GM21786 (cell line): ENCODE measurements around the gene PMP22.

Experiments used
- ATAC-seq: cut with Tn5 transposase; IDR thresholded peaks from one replicate; pipeline ENCODE4 v1.9.1; 2021; ENCODE audit not compliant: unreplicated experiment

Gene PMP22

GRCh38 chr17:15265131-15265530, at the start of gene PMP22:
Gene PMP22 (minus strand): TSS chr17:15265326. CDS start chr17:15260727, 4,599 bp downstream.
- ATAC-seq, result no peak

DNA sequence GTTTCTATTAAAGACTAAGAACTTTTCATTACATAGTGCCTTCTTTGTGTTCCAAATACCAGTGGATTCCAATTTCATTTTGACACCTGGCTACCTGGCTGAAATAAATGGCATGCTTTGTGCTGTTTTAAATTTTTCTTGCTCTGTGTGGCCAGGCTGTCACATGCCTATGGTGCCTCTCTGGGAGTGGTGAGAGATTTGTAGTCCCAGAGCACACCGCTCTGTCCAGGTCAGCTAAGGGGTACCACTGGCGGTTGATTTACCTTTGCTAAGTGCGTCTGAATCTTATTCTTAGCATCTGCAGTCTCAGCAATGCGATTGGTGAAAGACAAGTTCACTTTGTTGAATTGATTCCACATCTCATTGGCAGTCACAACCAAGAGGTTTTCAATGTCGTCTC, 46.9 kb upstream of the PMP22 start:
- ATAC-seq, result no peak

DNA sequence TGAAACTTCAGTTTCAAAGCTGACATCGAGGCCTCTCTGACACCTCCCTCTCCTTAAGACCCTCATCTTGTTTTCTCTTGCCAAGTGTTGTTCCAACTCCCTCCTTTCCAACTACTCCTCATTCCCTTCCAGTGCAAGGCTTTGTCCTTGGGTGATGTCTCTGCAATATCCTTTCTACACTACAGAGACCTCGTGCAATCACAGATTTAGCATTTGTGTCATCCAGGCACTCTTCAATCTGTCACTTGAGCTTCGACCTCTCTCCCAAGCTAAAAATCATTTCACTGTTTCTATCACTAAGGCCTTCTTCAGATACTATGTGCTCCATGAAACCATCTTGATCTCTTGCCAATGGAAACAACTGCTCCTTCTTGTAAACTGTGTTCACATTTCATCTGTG, 44.7 kb upstream of the PMP22 start:
- ATAC-seq, result no peak

GRCh38 chr17:15309236-15309635, 44.1 kb upstream of the PMP22 start:
- no peak for ATAC-seq

DNA sequence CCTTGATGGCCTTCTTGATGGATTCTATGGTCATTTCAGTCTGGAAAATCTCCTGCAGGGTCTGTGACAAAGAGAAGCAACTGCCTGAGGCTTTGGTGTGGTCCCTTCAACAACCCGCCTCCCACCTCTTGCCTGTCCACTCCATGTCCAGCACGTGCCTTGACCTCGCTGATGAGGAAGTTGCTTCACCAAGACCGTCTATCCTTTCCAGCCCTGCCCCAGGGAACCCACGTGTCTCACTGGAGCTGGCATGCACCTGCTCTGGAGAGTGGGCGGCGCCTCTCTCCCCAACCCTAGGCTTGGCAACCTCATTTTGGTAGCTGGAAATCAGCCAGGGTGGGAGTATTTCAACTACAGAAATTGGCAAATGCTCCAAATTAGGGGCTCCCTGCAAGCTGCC, 43.6 kb upstream of the PMP22 start:
- no peak for ATAC-seq

DNA sequence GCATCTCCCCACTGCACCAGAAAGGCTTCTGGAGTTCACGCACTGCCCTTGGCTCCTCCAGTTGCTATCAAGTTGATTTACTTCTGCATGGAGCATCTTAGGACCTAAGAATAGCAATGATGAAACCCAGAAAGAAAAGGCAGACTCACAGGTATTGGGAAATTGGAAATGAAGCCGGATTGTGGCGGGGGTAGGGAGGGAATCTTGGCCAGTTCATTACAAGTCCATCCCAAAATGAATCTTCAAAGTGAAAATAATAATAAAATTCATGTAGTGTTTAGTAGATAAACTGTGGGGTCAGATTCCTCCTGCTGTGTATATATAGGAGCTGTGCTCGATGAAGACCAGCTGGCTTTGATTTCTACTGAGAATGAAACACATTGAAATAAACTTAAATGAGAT, 42.6 kb upstream of the PMP22 start:
- no peak for ATAC-seq

GRCh38 chr17:15303851-15304250, 38.7 kb upstream of the PMP22 start:
- ATAC-seq, result no peak

GRCh38 chr17:15303268-15303667, 38.1 kb upstream of the PMP22 start:
- ATAC-seq, result no peak

GRCh38 chr17:15301845-15302244, 36.7 kb upstream of the PMP22 start:
- no peak for ATAC-seq

DNA sequence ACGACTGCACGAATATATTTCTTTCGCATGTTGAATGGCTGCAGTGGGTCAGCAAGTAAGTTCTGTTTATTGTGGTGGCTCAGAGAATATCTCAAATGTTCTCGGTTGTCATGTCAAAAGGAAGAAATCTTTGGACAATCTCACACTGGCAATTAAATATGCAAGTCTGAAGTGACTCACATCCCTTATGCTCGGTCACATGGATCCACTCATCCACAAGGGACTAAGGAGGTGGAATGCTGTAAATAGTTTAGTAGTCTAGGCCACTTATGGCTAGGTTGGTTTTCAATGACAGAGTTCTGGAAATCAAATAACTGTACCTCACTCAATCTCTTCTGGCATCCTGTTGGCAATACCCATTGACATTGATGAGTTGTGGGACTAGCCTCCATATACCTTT, 33.0 kb upstream of the PMP22 start:
- ATAC-seq, result no peak

- ATAC-seq, result no peak
Observed at GRCh38 chr17:15293558-15293957, 28.4 kb upstream of the PMP22 start.

DNA sequence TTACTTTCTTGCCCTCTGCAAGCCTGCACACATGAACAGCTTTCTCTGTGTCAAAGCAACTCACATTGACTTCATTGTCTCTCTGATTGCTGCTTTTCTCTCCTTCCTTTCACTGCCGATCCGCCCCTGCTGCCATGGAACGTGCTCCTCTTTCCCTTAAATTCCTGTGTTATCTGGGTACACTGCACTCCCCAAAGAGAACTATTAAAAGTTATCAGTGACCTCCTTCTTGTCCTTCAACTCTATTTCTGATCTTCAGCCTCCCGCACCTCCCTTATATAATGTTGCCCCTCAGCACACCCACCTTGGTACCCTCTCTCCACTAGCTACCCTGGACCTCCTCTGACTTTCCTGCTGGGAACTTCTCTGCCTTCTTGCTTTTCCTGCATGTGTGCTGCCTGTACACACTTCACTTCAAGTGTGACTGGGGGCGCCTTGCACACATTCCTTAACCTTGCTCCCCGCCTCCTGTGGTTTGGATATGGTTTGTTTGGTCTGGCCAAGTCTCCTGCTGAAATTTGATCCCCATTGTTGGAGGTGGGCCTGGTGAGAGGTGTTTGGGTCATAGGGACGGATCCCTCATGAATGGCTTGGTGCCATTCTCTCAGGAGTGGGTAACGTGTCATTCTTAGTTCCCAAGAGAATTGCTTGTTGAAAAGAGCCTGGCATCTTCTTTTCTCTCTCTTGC, 26.7 kb upstream of the PMP22 start:
- no peak for ATAC-seq

DNA sequence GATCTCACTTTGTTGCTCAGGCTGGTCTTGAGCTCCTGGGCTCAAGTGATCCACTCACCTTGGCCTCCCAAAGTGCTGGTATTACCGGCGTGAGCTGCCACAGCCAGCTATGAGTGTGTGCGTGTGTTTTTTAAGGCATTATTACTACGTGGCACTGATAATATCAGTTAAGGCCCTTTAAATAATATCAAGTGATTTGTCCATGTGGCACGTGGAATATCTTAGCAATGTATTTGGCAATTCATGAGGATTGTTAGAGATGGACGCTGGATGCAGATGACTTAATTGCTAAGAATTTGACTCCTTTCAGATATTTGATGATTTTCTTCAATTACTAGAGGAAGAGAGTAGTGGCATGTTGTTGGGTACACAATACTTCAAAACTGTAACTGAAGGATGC, 25.5 kb upstream of the PMP22 start:
- ATAC-seq, result no peak

GRCh38 chr17:15289285-15290183, 24.4 kb upstream of the PMP22 start:
- ATAC-seq, result no peak

- ATAC-seq, result no peak
Observed at GRCh38 chr17:15288859-15289258, 23.7 kb upstream of the PMP22 start.

GRCh38 chr17:15287538-15288267, 22.6 kb upstream of the PMP22 start:
- no peak for ATAC-seq

- ATAC-seq, result no peak
Observed at GRCh38 chr17:15285466-15285865, 20.3 kb upstream of the PMP22 start.

DNA sequence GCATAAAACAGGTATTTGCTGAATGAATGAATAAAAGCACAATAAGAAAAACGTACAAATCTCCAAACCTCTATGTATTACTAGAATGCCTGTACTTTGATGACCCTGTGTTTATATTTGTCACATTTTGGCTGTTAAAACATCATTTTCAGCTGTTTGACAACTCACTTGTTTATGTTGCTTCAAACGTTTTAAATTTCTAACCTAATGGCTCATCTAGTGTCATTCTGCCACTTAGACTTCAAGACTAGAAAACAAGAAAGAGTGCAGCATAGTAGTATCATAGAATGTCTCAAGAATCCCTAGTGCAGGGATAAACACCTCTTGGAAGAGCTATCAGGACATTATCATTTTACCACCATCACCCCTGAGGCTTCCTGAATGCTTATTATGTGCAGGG, 19.4 kb upstream of the PMP22 start:
- ATAC-seq, result no peak

DNA sequence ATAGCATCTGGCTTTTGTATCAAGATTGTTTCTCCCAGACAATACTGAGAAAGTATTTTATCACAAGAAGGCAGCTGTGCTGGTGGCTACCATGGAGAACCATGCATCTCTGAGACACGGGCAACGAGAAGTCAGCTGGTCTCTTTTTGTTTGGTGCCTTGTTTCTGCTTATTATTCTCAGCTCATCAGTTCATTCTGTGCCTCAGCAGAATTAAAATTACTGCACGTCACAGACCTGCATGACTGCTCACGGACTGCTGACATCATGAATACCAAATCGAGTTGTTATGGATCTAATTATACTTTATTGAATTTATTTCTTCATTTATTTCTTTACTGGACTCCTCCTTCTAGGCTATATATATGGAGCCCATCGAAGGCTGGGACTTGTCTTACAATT, 19.0 kb upstream of the PMP22 start:
- ATAC-seq, result no peak

GRCh38 chr17:15281909-15282308, 16.8 kb upstream of the PMP22 start:
- ATAC-seq, result no peak

- ATAC-seq, result no peak
Observed at GRCh38 chr17:15278924-15279477, 13.9 kb upstream of the PMP22 start.
